ENCODE data around the gene OTOP2.
"Not testable (repeated sequence)": the region's sequence is repeated elsewhere in the genome, so short reads cannot be mapped to it uniquely, and the experiment has no call there.

OTOP2 gene

GRCh38 chr17:74901353-74902135, 22.5 kb upstream of the OTOP2 start:
- no peak for DNase-seq

GRCh38 chr17:74903034-74903433, 21.0 kb upstream of the OTOP2 start:
- DNase-seq, result no peak

GRCh38 chr17:74903671-74904070, 20.4 kb upstream of the OTOP2 start:
- no peak for DNase-seq

GRCh38 chr17:74904687-74905409, 19.2 kb upstream of the OTOP2 start:
- no peak for DNase-seq

GRCh38 chr17:74906214-74906793, 17.8 kb upstream of the OTOP2 start:
- not testable (repeated sequence) for DNase-seq

- no peak for DNase-seq
Measured at GRCh38 chr17:74907012-74907411, 17.1 kb upstream of the OTOP2 start.

GRCh38 chr17:74909097-74909496, 15.0 kb upstream of the OTOP2 start:
- not testable (repeated sequence) for DNase-seq

GRCh38 chr17:74911423-74911822, 12.7 kb upstream of the OTOP2 start:
- not testable (repeated sequence) for DNase-seq

GRCh38 chr17:74916136-74916850, 7.8 kb upstream of the OTOP2 start:
- no peak for DNase-seq

- DNase-seq, result no peak
Measured at GRCh38 chr17:74916851-74917199, 7.2 kb upstream of the OTOP2 start.

- no peak for DNase-seq
Measured at GRCh38 chr17:74917430-74917829, 6.6 kb upstream of the OTOP2 start.

GRCh38 chr17:74918906-74919305, 5.2 kb upstream of the OTOP2 start:
- no peak for DNase-seq

GRCh38 chr17:74919440-74920305, 4.4 kb upstream of the OTOP2 start:
- DNase-seq, result peak; percentile 56

- DNase-seq, result no peak
Measured at GRCh38 chr17:74920306-74920620, 3.8 kb upstream of the OTOP2 start.

GRCh38 chr17:74920642-74921025, 3.4 kb upstream of the OTOP2 start:
- DNase-seq, result peak; percentile 71

- peak; percentile 25 for DNase-seq
Measured at GRCh38 chr17:74921026-74921681, 2.9 kb upstream of the OTOP2 start.

- no peak for DNase-seq
Measured at GRCh38 chr17:74921769-74922168, 2.3 kb upstream of the OTOP2 start.

GRCh38 chr17:74922172-74922571, 1.9 kb upstream of the OTOP2 start:
- no peak for DNase-seq

- DNase-seq, result peak; percentile 23
Measured at GRCh38 chr17:74922694-74923537, 1.2 kb upstream of the OTOP2 start, which contains the start of gene USH1G. TSS of gene USH1G (minus strand) at chr17:74923255. CDS start at chr17:74923073, 182 bp downstream.

- DNase-seq, result peak; percentile 82
Measured at GRCh38 chr17:74923538-74924249, 379 bp upstream of the OTOP2 start.
